CD4-positive, alpha-beta T cell (primary cell): ENCODE results near the gene LAMA2. TPM values are rescaled to one million over a fixed set of nuclear protein-coding genes. Genes with fewer than 3 reads are reported as not detected.

Source experiments
- ATAC-seq: fragments of 200-7000 bp; cut with Tn5 transposase; one replicate; pipeline ENCODE4 v1.10.0; 2022; ENCODE audit warnings: mild to moderate bottlenecking; ENCODE audit not compliant: poor library complexity
- CTCF ChIA-PET: fragments of 350-600 bp; sonication (Branson Sonifier 250); formaldehyde crosslinking; loops from one replicate; lab custom pipeline; 2021; ENCODE audit warnings: antibody characterized with exemption, inconsistent platforms; lab: Charles Lee
- POLR2A ChIA-PET: fragments of 350-600 bp; sonication (Branson Sonifier 250); formaldehyde crosslinking; loops from one replicate; lab custom pipeline; 2021; ENCODE audit warnings: antibody characterized with exemption, inconsistent platforms; lab: Charles Lee
- DNase-seq, 14 experiments: peaks; one replicate each; pipeline ENCODE4 v3.0.0-alpha.2; 2013 to 2020; ENCODE audit warnings: mixed read lengths in 2 of 14
- H3K27ac ChIP-seq, 2 donors: one replicate each; pipeline versions ENCODE4 v1.5.1 to v1.7.0; 2013; ENCODE audit warnings: low read length in 2 of 2, low read depth in 1 of 2, mild to moderate bottlenecking in 1 of 2
- H3K27me3 ChIP-seq, 2 experiments: 1 replicate in 1 of 2; 2 replicates in 1 of 2; pipeline versions ENCODE4 v1.6.1 to v1.7.0; 2013; ENCODE audit warnings: low read length in 2 of 2, control low read depth in 1 of 2, mild to moderate bottlenecking in 1 of 2, moderate library complexity in 1 of 2; ENCODE audit not compliant: insufficient read depth in 2 of 2, control insufficient read depth in 1 of 2
- H3K36me3 ChIP-seq: one replicate; pipeline ENCODE4 v1.6.1; 2013; ENCODE audit warnings: low read length, control low read depth; ENCODE audit not compliant: insufficient read depth
- H3K4me1 ChIP-seq: one replicate; pipeline ENCODE4 v1.6.1; 2013; ENCODE audit warnings: low read length, control low read depth; ENCODE audit not compliant: insufficient read depth
- H3K4me3 ChIP-seq: one replicate; pipeline ENCODE4 v1.5.1; 2013; ENCODE audit warnings: mild to moderate bottlenecking, low read length, moderate library complexity
- H3K9me3 ChIP-seq, 2 experiments: 1 replicate in 1 of 2; 2 replicates in 1 of 2; pipeline versions ENCODE4 v1.6.1 to v1.7.0; 2013; ENCODE audit warnings: low read length in 2 of 2, mild to moderate bottlenecking in 2 of 2, control low read depth in 1 of 2, moderate library complexity in 1 of 2; ENCODE audit not compliant: control insufficient read depth in 1 of 2, insufficient read depth in 1 of 2
- H3K27ac Mint-ChIP-seq: one replicate; pipeline ENCODE4 v1.8.0; 2020; ENCODE audit warnings: mixed read lengths
- H3K27me3 Mint-ChIP-seq: one replicate; pipeline ENCODE4 v1.8.0; 2021; ENCODE audit warnings: mixed read lengths
- H3K36me3 Mint-ChIP-seq: one replicate; pipeline ENCODE4 v1.8.0; 2021; ENCODE audit warnings: low read depth, mixed read lengths
- H3K4me1 Mint-ChIP-seq: one replicate; pipeline ENCODE4 v1.8.0; 2021; ENCODE audit warnings: low read depth, mixed read lengths
- H3K4me3 Mint-ChIP-seq: one replicate; pipeline ENCODE4 v1.8.0; 2020; ENCODE audit warnings: mild to moderate bottlenecking, mixed read lengths
- H3K9me3 Mint-ChIP-seq: one replicate; pipeline ENCODE4 v1.8.0; 2020; ENCODE audit warnings: mixed read lengths
- CTCF ChIP-seq: fragments of 200-600 bp; IDR thresholded peaks from one replicate; pipeline ENCODE4 v1.8.0; 2022; ENCODE audit warnings: antibody characterized with exemption, mild to moderate bottlenecking
- intact Hi-C, 2 experiments: fragments of 100-400 bp; cut with DNase I in 1 of 2; cut with micrococcal nuclease in 1 of 2; formaldehyde crosslinking; loops; one replicate each; pipeline versions ENCODE4 v1.15.1 to v1.9.0; 2023 to 2025; cut with DNase I, micrococcal nuclease
- total RNA-seq, 174 experiments: library from RNA in 2 of 174; stranded (reverse) in 2 of 174; gene quantifications; one replicate each; pipeline ENCODE4 v1.2.3 and lab custom pipeline; 2021 to 2026

The LAMA2 gene
- total RNA-seq, 2 experiments from 2014 or later, result 0.05 to 0.06 TPM

GRCh38 chr6:129192458-129192989 lies 309.6 kb downstream of the LAMA2 start:
- H3K4me1 ChIP-seq, result no peaks in the 10 kb centered on the region
- DNase-seq (no peak), ATAC-seq (no peak)
- Mint-ChIP-seq H3K4me1 (no peaks in the 10 kb centered on the region), H3K27ac (no peak overlapping the region), H3K36me3 (no peaks in the 10 kb centered on the region), H3K27me3 (peaks cover 15% of the 10 kb centered on the region), H3K9me3 (no peaks in the 10 kb centered on the region), H3K4me3 (no peak overlapping the region)
- no peaks in the 10 kb centered on the region for H3K9me3 ChIP-seq
- no peak overlapping the region for H3K27ac ChIP-seq
- H3K27me3 ChIP-seq, result no peaks in the 10 kb centered on the region
- H3K36me3 ChIP-seq, result no peaks in the 10 kb centered on the region
- ChIA-PET POLR2A (no interaction called here), CTCF (no interaction called here)
- H3K4me3 ChIP-seq, result no peak overlapping the region
- intact Hi-C loops, result no loop called here
- no peak for TF ChIP-seq CTCF

- no peaks in the 10 kb centered on the region for H3K36me3 Mint-ChIP-seq
- H3K4me1 Mint-ChIP-seq, result no peaks in the 10 kb centered on the region
- CTCF ChIA-PET, result no interaction called here
- H3K27me3 Mint-ChIP-seq, result peaks cover 10% of the 10 kb centered on the region
- no peak for ATAC-seq
- Histone ChIP-seq H3K4me3 (no peak overlapping the region), H3K27ac (no peak overlapping the region), H3K4me1 (no peaks in the 10 kb centered on the region), H3K27me3 (no peaks in the 10 kb centered on the region), H3K36me3 (no peaks in the 10 kb centered on the region), H3K9me3 (no peaks in the 10 kb centered on the region)
- no peak for DNase-seq
- POLR2A ChIA-PET, result no interaction called here
- no peak overlapping the region for H3K4me3 Mint-ChIP-seq
- intact Hi-C loops, result no loop called here
- no peak for TF ChIP-seq CTCF
- H3K27ac Mint-ChIP-seq, result no peak overlapping the region
- no peaks in the 10 kb centered on the region for H3K9me3 Mint-ChIP-seq
Measured at GRCh38 chr6:129194306-129194941, 311.5 kb downstream of the LAMA2 start.

GRCh38 chr6:129195161-129195560 lies 312.2 kb downstream of the LAMA2 start:
- CTCF ChIA-PET, result no interaction called here
- POLR2A ChIA-PET, result no interaction called here

More at GRCh38 chr6:129195161-129195560, 312.2 kb downstream of the LAMA2 start:
- H3K27ac Mint-ChIP-seq, result no peak overlapping the region
- no peak overlapping the region for H3K27ac ChIP-seq
- H3K4me1 ChIP-seq, result no peaks in the 10 kb centered on the region
- no peaks in the 10 kb centered on the region for H3K36me3 Mint-ChIP-seq
- H3K4me3 ChIP-seq, result no peak overlapping the region
- H3K9me3 Mint-ChIP-seq, result no peaks in the 10 kb centered on the region
- H3K9me3 ChIP-seq, result no peaks in the 10 kb centered on the region
- no peak for TF ChIP-seq CTCF
- DNase-seq (no peak), ATAC-seq (no peak)
- intact Hi-C loops, result no loop called here
- H3K4me3 Mint-ChIP-seq, result no peak overlapping the region
- no peaks in the 10 kb centered on the region for H3K36me3 ChIP-seq
- H3K27me3 Mint-ChIP-seq, result peaks cover 4% of the 10 kb centered on the region
- H3K4me1 Mint-ChIP-seq, result no peaks in the 10 kb centered on the region
- H3K27me3 ChIP-seq, result no peaks in the 10 kb centered on the region
